HUES48 (cell line): ENCODE results near the gene ZNF764.

Experiments used
- H3K27ac ChIP-seq: one replicate; pipeline ENCODE4 v1.7.0; 2013; ENCODE audit warnings: low read depth, low read length, inconsistent platforms
- H3K27me3 ChIP-seq: 2 replicates; pipeline ENCODE4 v1.6.1; 2013; ENCODE audit warnings: mild to moderate bottlenecking, low read length; ENCODE audit not compliant: control insufficient read depth, insufficient read depth
- H3K36me3 ChIP-seq: 2 replicates; pipeline ENCODE4 v1.6.1; 2013; ENCODE audit warnings: low read length; ENCODE audit not compliant: control insufficient read depth, insufficient read depth
- H3K4me1 ChIP-seq: 2 replicates; pipeline ENCODE4 v1.6.1; 2013; ENCODE audit warnings: mild to moderate bottlenecking, low read length; ENCODE audit not compliant: control insufficient read depth, insufficient read depth
- H3K4me3 ChIP-seq: 2 replicates; pipeline ENCODE4 v1.5.1; 2013; ENCODE audit warnings: mild to moderate bottlenecking, low read depth, low read length
- H3K9ac ChIP-seq: 2 replicates; pipeline ENCODE4 v1.6.1; 2013; ENCODE audit warnings: mild to moderate bottlenecking, low read depth, low read length, moderate library complexity
- H3K9me3 ChIP-seq: 2 replicates; pipeline ENCODE4 v1.6.1; 2013; ENCODE audit warnings: low read length; ENCODE audit not compliant: control insufficient read depth, insufficient read depth

The ZNF764 gene

GRCh38 chr16:30569746-30570635 lies 11.8 kb upstream of the ZNF764 start:
- H3K9me3 ChIP-seq: no peaks in the 10 kb centered on the region
- H3K36me3 ChIP-seq: no peaks in the 10 kb centered on the region
- no peaks in the 10 kb centered on the region for H3K27me3 ChIP-seq
- no peak overlapping the region for H3K27ac ChIP-seq
- no peak overlapping the region for H3K4me3 ChIP-seq
- no peak overlapping the region for H3K9ac ChIP-seq
- H3K4me1 ChIP-seq: peaks cover 10% of the 10 kb centered on the region

GRCh38 chr16:30569281-30569680 lies 11.1 kb upstream of the ZNF764 start:
- Histone ChIP-seq H3K9me3 (no peaks in the 10 kb centered on the region), H3K9ac (no peak overlapping the region), H3K27me3 (no peaks in the 10 kb centered on the region), H3K36me3 (no peaks in the 10 kb centered on the region), H3K4me1 (peaks cover 10% of the 10 kb centered on the region), H3K4me3 (no peak overlapping the region), H3K27ac (no peak overlapping the region)

- Histone ChIP-seq H3K4me3 (no peak overlapping the region), H3K27ac (no peak overlapping the region), H3K9ac (no peak overlapping the region), H3K36me3 (no peaks in the 10 kb centered on the region), H3K9me3 (no peaks in the 10 kb centered on the region), H3K27me3 (no peaks in the 10 kb centered on the region), H3K4me1 (peaks cover 10% of the 10 kb centered on the region)
Observed at GRCh38 chr16:30567991-30568638, 9.9 kb upstream of the ZNF764 start.

- Histone ChIP-seq H3K9ac (no peak overlapping the region), H3K27ac (no peak overlapping the region), H3K9me3 (no peaks in the 10 kb centered on the region), H3K4me3 (no peak overlapping the region), H3K27me3 (no peaks in the 10 kb centered on the region), H3K4me1 (peaks cover 10% of the 10 kb centered on the region), H3K36me3 (no peaks in the 10 kb centered on the region)
Observed at GRCh38 chr16:30567160-30567990, 9.2 kb upstream of the ZNF764 start.

GRCh38 chr16:30566531-30566930 lies 8.4 kb upstream of the ZNF764 start:
- no peak overlapping the region for H3K4me3 ChIP-seq
- H3K9ac ChIP-seq: no peak overlapping the region
- no peaks in the 10 kb centered on the region for H3K27me3 ChIP-seq
- H3K9me3 ChIP-seq: no peaks in the 10 kb centered on the region
- H3K4me1 ChIP-seq: peaks cover 10% of the 10 kb centered on the region
- no peak overlapping the region for H3K27ac ChIP-seq
- no peaks in the 10 kb centered on the region for H3K36me3 ChIP-seq

- no peak overlapping the region for H3K27ac ChIP-seq
- H3K27me3 ChIP-seq: no peaks in the 10 kb centered on the region
- H3K9ac ChIP-seq: no peak overlapping the region
- H3K4me1 ChIP-seq: peaks cover 8% of the 10 kb centered on the region
- H3K4me3 ChIP-seq: no peak overlapping the region
- no peaks in the 10 kb centered on the region for H3K9me3 ChIP-seq
- no peaks in the 10 kb centered on the region for H3K36me3 ChIP-seq
Observed at GRCh38 chr16:30565984-30566383, 7.8 kb upstream of the ZNF764 start.

- Histone ChIP-seq H3K27me3 (no peaks in the 10 kb centered on the region), H3K9me3 (no peaks in the 10 kb centered on the region), H3K4me3 (no peak overlapping the region), H3K36me3 (no peaks in the 10 kb centered on the region), H3K9ac (no peak overlapping the region), H3K27ac (no peak overlapping the region), H3K4me1 (peaks cover 5% of the 10 kb centered on the region)
Observed at GRCh38 chr16:30565526-30565925, 7.4 kb upstream of the ZNF764 start.

- no peaks in the 10 kb centered on the region for H3K36me3 ChIP-seq
- H3K9me3 ChIP-seq: no peaks in the 10 kb centered on the region
- H3K27me3 ChIP-seq: no peaks in the 10 kb centered on the region
- H3K4me1 ChIP-seq: peaks cover 4% of the 10 kb centered on the region; the same call in 1 of the 2 replicates
- H3K27ac ChIP-seq: no peak overlapping the region
- H3K9ac ChIP-seq: no peak overlapping the region
- H3K4me3 ChIP-seq: no peak overlapping the region
Observed at GRCh38 chr16:30562021-30562420, 3.8 kb upstream of the ZNF764 start.

GRCh38 chr16:30561089-30561816 lies 3.1 kb upstream of the ZNF764 start:
- no peak overlapping the region for H3K27ac ChIP-seq

GRCh38 chr16:30559690-30560089 lies 1.5 kb upstream of the ZNF764 start:
- Histone ChIP-seq H3K4me3 (no peak overlapping the region), H3K4me1 (peaks cover 6% of the 10 kb centered on the region; the same call in 1 of the 2 replicates), H3K27ac (no peak overlapping the region), H3K27me3 (no peaks in the 10 kb centered on the region), H3K9ac (no peak overlapping the region), H3K9me3 (no peaks in the 10 kb centered on the region), H3K36me3 (peaks cover 12% of the 10 kb centered on the region)

More at GRCh38 chr16:30561089-30561816, 3.1 kb upstream of the ZNF764 start:
- Histone ChIP-seq H3K4me1 (peaks cover 4% of the 10 kb centered on the region; the same call in 1 of the 2 replicates), H3K9ac (no peak overlapping the region), H3K9me3 (no peaks in the 10 kb centered on the region), H3K4me3 (peak overlapping the region; percentile 14), H3K36me3 (0 out of 2 replicates have a peak, but pooled peaks cover under 1% of the 10 kb centered on the region), H3K27me3 (no peaks in the 10 kb centered on the region)
